Measurements from ENCODE around the gene KCNH5. TPM values are rescaled to one million over a fixed set of nuclear protein-coding genes. Genes with fewer than 3 reads are reported as not detected.

The KCNH5 gene
- total RNA-seq, 1 donor from 2014 or later = under 0.01 TPM

GRCh38 chr14:62673014-62673755, 372.1 kb downstream of the KCNH5 start:
- no peak overlapping the region for H3K9ac ChIP-seq (ENCODE audit: low read depth in 1 of 3, low read length in 3 of 3)
- H3K9me3 ChIP-seq (ENCODE audit: control insufficient read depth in 3 of 3, low read length in 3 of 3) = no peaks in the 10 kb centered on the region
- peaks cover 0 to 6% (median 0%) of the 10 kb centered on the region in 3 donors for H3K4me1 ChIP-seq (ENCODE audit: control insufficient read depth in 3 of 3, insufficient read depth in 3 of 3, low read length in 3 of 3)
- no peak overlapping the region for H3K4me3 ChIP-seq (ENCODE audit: low read length in 3 of 3)
- H3K36me3 ChIP-seq (ENCODE audit: control insufficient read depth in 3 of 3, insufficient read depth in 3 of 3, low read length in 3 of 3) = no peaks in the 10 kb centered on the region
- no peak overlapping the region for H3K27ac ChIP-seq (ENCODE audit: low read depth, low read length)
- no peaks in the 10 kb centered on the region for H3K27me3 ChIP-seq (ENCODE audit: control insufficient read depth in 3 of 3, insufficient read depth in 3 of 3, low read length in 3 of 3)

DNA sequence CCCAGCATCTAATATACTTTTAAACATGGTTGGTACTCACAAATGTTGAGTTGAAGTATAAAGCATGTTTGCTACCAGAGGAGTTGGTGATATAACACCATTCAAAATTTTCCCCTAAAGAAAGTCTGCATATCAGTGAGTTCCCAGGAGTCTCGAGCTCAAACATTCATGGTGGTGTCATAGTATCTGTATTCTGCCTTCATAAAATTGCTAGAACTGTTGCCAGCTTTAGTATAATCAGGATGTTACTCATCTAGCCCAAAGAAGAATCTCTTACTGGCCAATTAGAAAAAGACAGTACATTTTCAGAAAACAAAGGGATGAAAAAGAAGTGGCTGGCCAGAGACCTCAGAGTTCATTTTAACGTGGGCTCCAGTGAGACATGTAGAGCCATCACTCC, 374.7 kb downstream of the KCNH5 start:
- Histone ChIP-seq H3K9me3 (ENCODE audit: control insufficient read depth in 3 of 3, low read length in 3 of 3) (no peaks in the 10 kb centered on the region), H3K4me3 (ENCODE audit: low read length in 3 of 3) (no peak overlapping the region), H3K27me3 (ENCODE audit: control insufficient read depth in 3 of 3, insufficient read depth in 3 of 3, low read length in 3 of 3) (no peaks in the 10 kb centered on the region), H3K9ac (ENCODE audit: low read depth in 1 of 3, low read length in 3 of 3) (no peak overlapping the region), H3K36me3 (ENCODE audit: control insufficient read depth in 3 of 3, insufficient read depth in 3 of 3, low read length in 3 of 3) (no peaks in the 10 kb centered on the region), H3K4me1 (ENCODE audit: control insufficient read depth in 3 of 3, insufficient read depth in 3 of 3, low read length in 3 of 3) (peaks cover 0 to 6% (median 0%) of the 10 kb centered on the region in 3 donors), H3K27ac (ENCODE audit: low read depth, low read length) (no peak overlapping the region)

GRCh38 chr14:62667421-62667914, 377.8 kb downstream of the KCNH5 start:
- no peak overlapping the region for H3K27ac ChIP-seq (ENCODE audit: low read depth, low read length)
- H3K9ac ChIP-seq (ENCODE audit: low read depth in 1 of 3, low read length in 3 of 3) = no peak overlapping the region

DNA sequence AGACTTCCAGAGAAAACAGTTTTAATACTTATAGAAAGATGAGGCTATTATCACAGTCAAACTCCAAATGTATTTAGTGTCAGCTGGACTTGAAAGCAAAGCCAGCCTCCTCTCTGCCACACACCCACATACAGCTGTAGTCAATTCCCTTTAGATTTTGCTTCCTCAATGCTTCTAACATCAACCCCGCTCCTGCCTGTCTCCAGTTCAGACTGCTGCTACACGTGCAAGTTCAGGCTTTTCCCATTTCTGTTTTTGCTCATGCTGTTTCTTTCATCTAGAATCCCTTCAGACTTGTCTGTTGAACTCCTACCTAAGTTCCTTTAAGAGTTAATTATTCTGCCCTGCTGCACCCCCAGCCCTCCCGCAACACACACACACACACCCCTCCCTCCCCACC, 380.0 kb downstream of the KCNH5 start:
- no peak overlapping the region for H3K9ac ChIP-seq (ENCODE audit: low read depth in 1 of 3, low read length in 3 of 3)
- peaks cover 0 to 2% (median 0%) of the 10 kb centered on the region in 3 donors for H3K4me1 ChIP-seq (ENCODE audit: control insufficient read depth in 3 of 3, insufficient read depth in 3 of 3, low read length in 3 of 3)
- no peak overlapping the region for H3K27ac ChIP-seq (ENCODE audit: low read depth, low read length)
- no peaks in the 10 kb centered on the region for H3K36me3 ChIP-seq (ENCODE audit: control insufficient read depth in 3 of 3, insufficient read depth in 3 of 3, low read length in 3 of 3)
- no peaks in the 10 kb centered on the region for H3K27me3 ChIP-seq (ENCODE audit: control insufficient read depth in 3 of 3, insufficient read depth in 3 of 3, low read length in 3 of 3)
- no peak overlapping the region for H3K4me3 ChIP-seq (ENCODE audit: low read length in 3 of 3)
- no peaks in the 10 kb centered on the region for H3K9me3 ChIP-seq (ENCODE audit: control insufficient read depth in 3 of 3, low read length in 3 of 3)

More at GRCh38 chr14:62667421-62667914, 377.8 kb downstream of the KCNH5 start:
- H3K36me3 ChIP-seq (ENCODE audit: control insufficient read depth in 3 of 3, insufficient read depth in 3 of 3, low read length in 3 of 3) = no peaks in the 10 kb centered on the region
- H3K4me3 ChIP-seq (ENCODE audit: low read length in 3 of 3) = no peak overlapping the region
- H3K27me3 ChIP-seq (ENCODE audit: control insufficient read depth in 3 of 3, insufficient read depth in 3 of 3, low read length in 3 of 3) = no peaks in the 10 kb centered on the region
- H3K4me1 ChIP-seq (ENCODE audit: control insufficient read depth in 3 of 3, insufficient read depth in 3 of 3, low read length in 3 of 3) = peaks cover 0 to 2% (median 0%) of the 10 kb centered on the region in 3 donors
- H3K9me3 ChIP-seq (ENCODE audit: control insufficient read depth in 3 of 3, low read length in 3 of 3) = no peaks in the 10 kb centered on the region

GRCh38 chr14:62663456-62663821, 381.8 kb downstream of the KCNH5 start:
- H3K27ac ChIP-seq (ENCODE audit: low read depth, low read length) = no peak overlapping the region
- H3K27me3 ChIP-seq (ENCODE audit: control insufficient read depth in 3 of 3, insufficient read depth in 3 of 3, low read length in 3 of 3) = no peaks in the 10 kb centered on the region
- H3K4me3 ChIP-seq (ENCODE audit: low read length in 3 of 3) = no peak overlapping the region
- H3K9me3 ChIP-seq (ENCODE audit: control insufficient read depth in 3 of 3, low read length in 3 of 3) = no peaks in the 10 kb centered on the region
- no peak overlapping the region for H3K9ac ChIP-seq (ENCODE audit: low read depth in 1 of 3, low read length in 3 of 3)
- H3K4me1 ChIP-seq (ENCODE audit: control insufficient read depth in 3 of 3, insufficient read depth in 3 of 3, low read length in 3 of 3) = peaks cover 0 to 2% (median 0%) of the 10 kb centered on the region in 3 donors
- H3K36me3 ChIP-seq (ENCODE audit: control insufficient read depth in 3 of 3, insufficient read depth in 3 of 3, low read length in 3 of 3) = no peaks in the 10 kb centered on the region

- Histone ChIP-seq H3K27ac (ENCODE audit: low read depth, low read length) (no peak overlapping the region), H3K36me3 (ENCODE audit: control insufficient read depth in 3 of 3, insufficient read depth in 3 of 3, low read length in 3 of 3) (no peaks in the 10 kb centered on the region), H3K27me3 (ENCODE audit: control insufficient read depth in 3 of 3, insufficient read depth in 3 of 3, low read length in 3 of 3) (no peaks in the 10 kb centered on the region), H3K9me3 (ENCODE audit: control insufficient read depth in 3 of 3, low read length in 3 of 3) (no peaks in the 10 kb centered on the region), H3K9ac (ENCODE audit: low read depth in 1 of 3, low read length in 3 of 3) (no peak overlapping the region), H3K4me1 (ENCODE audit: control insufficient read depth in 3 of 3, insufficient read depth in 3 of 3, low read length in 3 of 3) (peaks cover 0 to 2% (median 0%) of the 10 kb centered on the region in 3 donors), H3K4me3 (ENCODE audit: low read length in 3 of 3) (no peak overlapping the region)
Measured at GRCh38 chr14:62662811-62663455, 382.3 kb downstream of the KCNH5 start.

DNA sequence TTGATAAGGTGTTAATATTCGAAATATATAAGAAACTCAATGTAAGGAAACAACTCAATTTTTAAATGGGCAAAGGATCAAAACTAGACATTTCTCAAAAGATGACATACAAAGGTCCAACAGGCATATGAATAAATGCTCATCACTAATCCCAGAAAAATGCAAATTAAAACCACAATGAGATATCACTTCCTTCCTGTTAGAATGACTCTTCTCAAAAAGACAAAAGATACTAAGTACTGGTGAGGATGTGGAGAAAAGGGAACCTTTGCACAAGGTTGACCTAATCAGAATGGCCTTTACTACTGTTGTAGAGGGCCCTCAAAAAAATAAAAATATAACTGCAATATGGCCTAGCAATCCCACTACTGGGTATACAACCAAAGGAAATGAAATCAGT, 383.4 kb downstream of the KCNH5 start:
- Histone ChIP-seq H3K36me3 (ENCODE audit: control insufficient read depth in 3 of 3, insufficient read depth in 3 of 3, low read length in 3 of 3) (no peaks in the 10 kb centered on the region), H3K27ac (ENCODE audit: low read depth, low read length) (no peak overlapping the region), H3K4me1 (ENCODE audit: control insufficient read depth in 3 of 3, insufficient read depth in 3 of 3, low read length in 3 of 3) (peaks cover 0 to 2% (median 0%) of the 10 kb centered on the region in 3 donors), H3K27me3 (ENCODE audit: control insufficient read depth in 3 of 3, insufficient read depth in 3 of 3, low read length in 3 of 3) (no peaks in the 10 kb centered on the region), H3K9me3 (ENCODE audit: control insufficient read depth in 3 of 3, low read length in 3 of 3) (no peaks in the 10 kb centered on the region), H3K9ac (ENCODE audit: low read depth in 1 of 3, low read length in 3 of 3) (no peak overlapping the region), H3K4me3 (ENCODE audit: low read length in 3 of 3) (no peak overlapping the region)

- Histone ChIP-seq H3K27me3 (ENCODE audit: control insufficient read depth in 3 of 3, insufficient read depth in 3 of 3, low read length in 3 of 3) (no peaks in the 10 kb centered on the region), H3K4me1 (ENCODE audit: control insufficient read depth in 3 of 3, insufficient read depth in 3 of 3, low read length in 3 of 3) (no peaks in the 10 kb centered on the region), H3K27ac (ENCODE audit: low read depth, low read length) (no peak overlapping the region), H3K36me3 (ENCODE audit: control insufficient read depth in 3 of 3, insufficient read depth in 3 of 3, low read length in 3 of 3) (no peaks in the 10 kb centered on the region), H3K4me3 (ENCODE audit: low read length in 3 of 3) (no peak overlapping the region), H3K9ac (ENCODE audit: low read depth in 1 of 3, low read length in 3 of 3) (no peak overlapping the region), H3K9me3 (ENCODE audit: control insufficient read depth in 3 of 3, low read length in 3 of 3) (no peaks in the 10 kb centered on the region)
Measured at GRCh38 chr14:62658631-62659030, 386.6 kb downstream of the KCNH5 start.

GRCh38 chr14:62657376-62657775, 387.9 kb downstream of the KCNH5 start:
- Histone ChIP-seq H3K9me3 (ENCODE audit: control insufficient read depth in 3 of 3, low read length in 3 of 3) (no peaks in the 10 kb centered on the region), H3K4me3 (ENCODE audit: low read length in 3 of 3) (no peak overlapping the region), H3K27ac (ENCODE audit: low read depth, low read length) (no peak overlapping the region), H3K4me1 (ENCODE audit: control insufficient read depth in 3 of 3, insufficient read depth in 3 of 3, low read length in 3 of 3) (no peaks in the 10 kb centered on the region), H3K9ac (ENCODE audit: low read depth in 1 of 3, low read length in 3 of 3) (no peak overlapping the region), H3K27me3 (ENCODE audit: control insufficient read depth in 3 of 3, insufficient read depth in 3 of 3, low read length in 3 of 3) (no peaks in the 10 kb centered on the region), H3K36me3 (ENCODE audit: control insufficient read depth in 3 of 3, insufficient read depth in 3 of 3, low read length in 3 of 3) (no peaks in the 10 kb centered on the region)

DNA sequence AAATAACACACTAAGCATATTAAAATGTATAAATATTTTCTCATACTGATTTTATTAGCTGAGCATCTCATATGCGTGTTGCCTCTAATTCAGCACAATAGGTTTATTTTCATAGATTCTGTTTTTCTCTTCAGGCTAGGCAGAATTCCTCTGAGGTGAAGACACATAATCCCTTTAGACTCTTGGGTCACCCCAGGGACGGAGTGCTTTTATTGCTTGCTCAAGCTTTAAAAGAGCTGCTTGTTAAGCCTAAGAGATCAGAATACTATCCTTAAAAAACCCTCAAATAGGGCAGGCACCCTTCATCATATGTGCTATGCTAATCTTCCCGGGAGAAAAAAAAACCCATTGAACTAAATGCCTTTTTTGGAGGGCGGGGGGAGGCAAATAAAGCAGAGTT, 390.1 kb downstream of the KCNH5 start:
- Histone ChIP-seq H3K36me3 (ENCODE audit: control insufficient read depth in 3 of 3, insufficient read depth in 3 of 3, low read length in 3 of 3) (no peaks in the 10 kb centered on the region), H3K4me1 (ENCODE audit: control insufficient read depth in 3 of 3, insufficient read depth in 3 of 3, low read length in 3 of 3) (no peaks in the 10 kb centered on the region), H3K27ac (ENCODE audit: low read depth, low read length) (no peak overlapping the region), H3K9ac (ENCODE audit: low read depth in 1 of 3, low read length in 3 of 3) (no peak overlapping the region), H3K9me3 (ENCODE audit: control insufficient read depth in 3 of 3, low read length in 3 of 3) (no peaks in the 10 kb centered on the region), H3K4me3 (ENCODE audit: low read length in 3 of 3) (no peak overlapping the region), H3K27me3 (ENCODE audit: control insufficient read depth in 3 of 3, insufficient read depth in 3 of 3, low read length in 3 of 3) (no peaks in the 10 kb centered on the region)
